IMR-90 (cell line): ENCODE measurements around the gene STXBP6. TPM values are rescaled to one million over a fixed set of nuclear protein-coding genes. Genes with fewer than 3 reads are reported as not detected.

Source experiments
- ATAC-seq: fragments of 200-7000 bp; cut with Tn5 transposase; 2 replicates; pipeline ENCODE4 v1.9.1; 2020; ENCODE audit warnings: low read depth, mild to moderate bottlenecking, moderate library complexity
- BruUV-seq: library from RNA; stranded (reverse); fragments of 400-500 nt; replicated peaks from 2 replicates; lab custom pipeline; 2021; lab: Mats Ljungman, UMichigan
- CTCF ChIA-PET: fragments of 300-600 bp; formaldehyde crosslinking; extraction: SDS; loops from one replicate; lab custom pipeline; 2021; ENCODE audit warnings: antibody characterized with exemption; lab: Yijun Ruan, JAX
- POLR2A ChIA-PET: fragments of 300-600 bp; sonication (Branson Sonifier 250); formaldehyde crosslinking; loops from one replicate; lab custom pipeline; 2022; ENCODE audit warnings: antibody characterized with exemption; ENCODE audit not compliant: unreplicated experiment; lab: Charles Lee
- DNase-seq: peaks from one replicate; pipeline ENCODE4 v3.0.0; 2013
- H2AFZ ChIP-seq: replicated peaks from 2 replicates; pipeline ENCODE3; 2013; ENCODE audit warnings: low read length, mild to moderate bottlenecking; ENCODE audit not compliant: poor library complexity
- H2AK5ac ChIP-seq: 2 replicates; pipeline ENCODE4 v1.6.1; 2013; ENCODE audit warnings: low read depth, low read length, inconsistent platforms
- H2AK9ac ChIP-seq: replicated peaks from 2 replicates; pipeline ENCODE3; 2013; ENCODE audit warnings: mild to moderate bottlenecking, low read depth, low read length, moderate library complexity; ENCODE audit not compliant: poor library complexity
- H2BK120ac ChIP-seq: 2 replicates; pipeline ENCODE4 v1.6.1; 2013; ENCODE audit warnings: low read depth, low read length, inconsistent platforms
- H2BK15ac ChIP-seq: 3 replicates; pipeline ENCODE4 v1.6.1; 2013; ENCODE audit warnings: low read depth, low read length, inconsistent platforms
- H2BK20ac ChIP-seq: 2 replicates; pipeline ENCODE4 v1.6.1; 2013; ENCODE audit warnings: low read depth, mild to moderate bottlenecking, inconsistent platforms, low read length, moderate library complexity
- H2BK5ac ChIP-seq: 2 replicates; pipeline ENCODE4 v1.6.1; 2013; ENCODE audit warnings: mild to moderate bottlenecking, low read depth, low read length, inconsistent platforms; ENCODE audit not compliant: poor library complexity, severe bottlenecking
- H3K14ac ChIP-seq: replicated peaks from 2 replicates; pipeline ENCODE4 v1.6.1; 2013; ENCODE audit warnings: low read depth, low read length, inconsistent platforms
- H3K18ac ChIP-seq: 2 replicates; pipeline ENCODE4 v1.6.1; 2013; ENCODE audit warnings: low read depth, low read length, control low read depth
- H3K23ac ChIP-seq: 2 replicates; pipeline ENCODE4 v1.6.1; 2013; ENCODE audit warnings: low read depth, low read length, inconsistent platforms
- H3K27ac ChIP-seq: 2 replicates; pipeline ENCODE4 v1.5.1; 2013; ENCODE audit warnings: mild to moderate bottlenecking, control low read depth, low read length; ENCODE audit not compliant: insufficient read depth
- H3K27me3 ChIP-seq: 2 replicates; pipeline ENCODE4 v1.6.1; 2013; ENCODE audit warnings: low read length; ENCODE audit not compliant: control insufficient read depth, insufficient read depth
- H3K36me3 ChIP-seq: 2 replicates; pipeline ENCODE4 v1.6.1; 2013; ENCODE audit warnings: low read length, mixed read lengths; ENCODE audit not compliant: control insufficient read depth, insufficient read depth
- H3K4ac ChIP-seq: 2 replicates; pipeline ENCODE4 v1.6.1; 2013; ENCODE audit warnings: low read depth, low read length, inconsistent platforms
- H3K4me1 ChIP-seq: 2 replicates; pipeline ENCODE4 v1.6.1; 2013; ENCODE audit warnings: low read length, mixed read lengths; ENCODE audit not compliant: control insufficient read depth, insufficient read depth
- H3K4me2 ChIP-seq: 2 replicates; pipeline ENCODE4 v1.6.1; 2013; ENCODE audit warnings: low read depth, mild to moderate bottlenecking, control low read depth, low read length, moderate library complexity
- H3K4me3 ChIP-seq: 2 replicates; pipeline ENCODE4 v1.5.1; 2013; ENCODE audit warnings: low read depth, mild to moderate bottlenecking, control low read depth, low read length, moderate library complexity; ENCODE audit not compliant: insufficient read depth
- H3K56ac ChIP-seq: 2 replicates; pipeline ENCODE4 v1.6.1; 2013; ENCODE audit warnings: low read length, inconsistent platforms; ENCODE audit not compliant: insufficient read depth; ENCODE audit errors: extremely low read depth
- H3K79me1 ChIP-seq, 2 experiments: 2 replicates each; pipeline ENCODE4 v1.6.1; 2013; ENCODE audit warnings: low read length in 2 of 2, inconsistent platforms in 1 of 2, low read depth in 1 of 2
- H3K9ac ChIP-seq: 2 replicates; pipeline ENCODE4 v1.6.1; 2013; ENCODE audit warnings: low read depth, low read length, control low read depth
- H3K9me1 ChIP-seq: 2 replicates; pipeline ENCODE4 v1.6.1; 2013; ENCODE audit warnings: low read length, inconsistent platforms; ENCODE audit not compliant: insufficient read depth
- H3K9me3 ChIP-seq: 2 replicates; pipeline ENCODE4 v1.6.1; 2013; ENCODE audit warnings: low read length; ENCODE audit not compliant: control insufficient read depth, insufficient read depth
- H4K20me1 ChIP-seq: 2 replicates; pipeline ENCODE4 v1.6.1; 2013; ENCODE audit warnings: low read length, inconsistent platforms; ENCODE audit not compliant: insufficient read depth
- H4K5ac ChIP-seq: 2 replicates; pipeline ENCODE4 v1.6.1; 2013; ENCODE audit warnings: mild to moderate bottlenecking, low read depth, low read length, control low read depth
- H4K8ac ChIP-seq, 2 experiments: 2 replicates each; pipeline ENCODE4 v1.6.1; 2013; ENCODE audit warnings: low read depth in 2 of 2, low read length in 2 of 2, control low read depth in 1 of 2, inconsistent platforms in 1 of 2
- H4K91ac ChIP-seq: 2 replicates; pipeline ENCODE4 v1.6.1; 2013; ENCODE audit warnings: low read depth, low read length, inconsistent platforms; ENCODE audit not compliant: insufficient read depth
- CEBPB ChIP-seq: IDR thresholded peaks from 2 replicates; pipeline ENCODE4 v1.6.1; 2012; ENCODE audit warnings: low read depth, low read length, improper control_type of control experiment
- CHD1 ChIP-seq: IDR thresholded peaks from 2 replicates; pipeline ENCODE4 v1.6.1; 2012; ENCODE audit warnings: low read depth, low read length, improper control_type of control experiment
- FOS ChIP-seq: fragments of 150-350 bp; IDR thresholded peaks from 2 replicates; pipeline ENCODE4 v1.6.1; 2016; ENCODE audit warnings: low read depth, low read length
- POLR2A ChIP-seq: IDR thresholded peaks from 2 replicates; pipeline ENCODE4 v1.6.1; 2012; ENCODE audit warnings: mild to moderate bottlenecking, low read depth, low read length
- RAD21 ChIP-seq: IDR thresholded peaks from 2 replicates; pipeline ENCODE4 v1.6.1; 2012; ENCODE audit warnings: low read length, improper control_type of control experiment
- RCOR1 ChIP-seq: IDR thresholded peaks from 2 replicates; pipeline ENCODE4 v1.6.1; 2012; ENCODE audit warnings: mild to moderate bottlenecking, low read length, improper control_type of control experiment; ENCODE audit not compliant: insufficient replicate concordance
- SMC3 ChIP-seq: fragments of 150-350 bp; IDR thresholded peaks from 2 replicates; pipeline ENCODE4 v1.6.1; 2016; ENCODE audit warnings: low read depth, mild to moderate bottlenecking, antibody characterized with exemption, low read length, moderate library complexity
- WGBS, 2 experiments: methylation state at CpG; one replicate each; pipeline versions ENCODE4 v1.1.5 to v1.1.7; 2013; ENCODE audit warnings: missing lambda C conversion rate in 2 of 2; ENCODE audit not compliant: insufficient read length in 1 of 2; ENCODE audit errors: extremely low coverage in 2 of 2; 5-methylcytosine and 5-hydroxymethylcytosine counted together
- dilution Hi-C: fragments of 300-500 bp; cut with HindIII; formaldehyde crosslinking; loops from one replicate; pipeline ENCODE4 v1.14.3; 2018; ENCODE audit warnings: low sequenced_read_pairs; ENCODE audit not compliant: unreplicated experiment
- in situ Hi-C: fragments of 300-500 bp; cut with MboI; formaldehyde crosslinking; loops from 3 replicates; pipeline ENCODE4 v1.14.3; 2019; ENCODE audit warnings: low sequenced_read_pairs, inconsistent platforms, mixed read lengths
- intact Hi-C: fragments of 100-400 bp; cut with micrococcal nuclease; formaldehyde crosslinking; loops from 2 replicates; pipeline ENCODE4 v1.10.0; 2022
- polyA plus RNA-seq, 3 experiments: library from polyadenylated mRNA; depleted of rRNA; stranded (reverse); fragments of >200 nt; gene quantifications; 2 replicates each; pipeline ENCODE4 v1.2.3, GENCODE V29; 2012; ENCODE audit warnings: low replicate concordance in 1 of 3
- total RNA-seq: library from RNA; depleted of rRNA; stranded (reverse); fragments of >200 nt; gene quantifications from 2 replicates; pipeline ENCODE4 v1.2.3, GENCODE V29; 2012
- TF ChIP-seq, protein P1 (sequence below): fragments of 150-350 bp; IDR thresholded peaks from 2 replicates; pipeline ENCODE4 v1.6.1; 2016; ENCODE audit warnings: low read depth, mild to moderate bottlenecking, low read length, moderate library complexity, borderline replicate concordance
- TF ChIP-seq, protein P2 (sequence below): fragments of 150-350 bp; IDR thresholded peaks from 2 replicates; pipeline ENCODE4 v1.6.1; 2017; ENCODE audit warnings: mild to moderate bottlenecking, antibody characterized with exemption, low read length, low read depth

STXBP6 gene
- total and polyA plus RNA-seq, 2 of the 4 experiments (the other 2 are of a cell fraction): 14.2 to 14.3 TPM

DNA sequence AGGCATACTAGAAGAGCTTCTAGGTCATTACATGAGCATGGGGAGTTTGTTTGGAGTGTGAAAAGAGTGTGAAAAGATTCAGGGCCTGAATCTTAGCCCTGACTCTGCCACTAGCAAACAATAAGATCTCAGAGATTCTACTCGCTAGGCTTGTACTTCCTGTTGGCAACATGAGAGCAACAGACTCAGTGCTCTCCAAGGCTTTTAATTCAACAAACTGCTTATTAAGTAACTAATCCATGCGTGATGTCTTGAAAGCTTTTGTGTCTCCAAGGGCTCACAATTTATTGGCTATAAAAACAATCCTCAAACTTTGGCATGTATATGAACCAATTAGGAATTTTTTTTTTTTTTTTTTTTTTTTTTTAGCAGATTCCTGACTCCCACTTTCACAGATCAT, 105.1 kb downstream of the STXBP6 start:
- no peaks in the 10 kb centered on the region for H3K36me3 ChIP-seq
- H2BK120ac ChIP-seq: no peak overlapping the region
- H3K4me3 ChIP-seq: no peak overlapping the region
- dilution Hi-C loops (no loop called here), intact Hi-C loops (no loop called here), in situ Hi-C loops (no loop called here)
- H3K27me3 ChIP-seq: no peaks in the 10 kb centered on the region
- peaks cover 4% of the 10 kb centered on the region for H3K4me1 ChIP-seq
- TF ChIP-seq FOS (no peak), RAD21 (no peak), CHD1 (no peak), POLR2A (no peak), CEBPB (no peak), RCOR1 (no peak), SMC3 (no peak)
- TF ChIP-seq, protein P1, sequence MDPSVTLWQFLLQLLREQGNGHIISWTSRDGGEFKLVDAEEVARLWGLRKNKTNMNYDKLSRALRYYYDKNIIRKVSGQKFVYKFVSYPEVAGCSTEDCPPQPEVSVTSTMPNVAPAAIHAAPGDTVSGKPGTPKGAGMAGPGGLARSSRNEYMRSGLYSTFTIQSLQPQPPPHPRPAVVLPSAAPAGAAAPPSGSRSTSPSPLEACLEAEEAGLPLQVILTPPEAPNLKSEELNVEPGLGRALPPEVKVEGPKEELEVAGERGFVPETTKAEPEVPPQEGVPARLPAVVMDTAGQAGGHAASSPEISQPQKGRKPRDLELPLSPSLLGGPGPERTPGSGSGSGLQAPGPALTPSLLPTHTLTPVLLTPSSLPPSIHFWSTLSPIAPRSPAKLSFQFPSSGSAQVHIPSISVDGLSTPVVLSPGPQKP: no peak
- TF ChIP-seq, protein P2, sequence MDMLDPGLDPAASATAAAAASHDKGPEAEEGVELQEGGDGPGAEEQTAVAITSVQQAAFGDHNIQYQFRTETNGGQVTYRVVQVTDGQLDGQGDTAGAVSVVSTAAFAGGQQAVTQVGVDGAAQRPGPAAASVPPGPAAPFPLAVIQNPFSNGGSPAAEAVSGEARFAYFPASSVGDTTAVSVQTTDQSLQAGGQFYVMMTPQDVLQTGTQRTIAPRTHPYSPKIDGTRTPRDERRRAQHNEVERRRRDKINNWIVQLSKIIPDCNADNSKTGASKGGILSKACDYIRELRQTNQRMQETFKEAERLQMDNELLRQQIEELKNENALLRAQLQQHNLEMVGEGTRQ: no peak
- no peak overlapping the region for H3K56ac ChIP-seq
- no peak overlapping the region for H2BK20ac ChIP-seq
- H3K4ac ChIP-seq: no peak overlapping the region
- ChIA-PET CTCF (no interaction called here), POLR2A (no interaction called here)
- whole genome bisulfite sequencing, 2 experiments: no CpG with 5 or more reads among the region's 2 CpGs
- H3K23ac ChIP-seq: no peak overlapping the region
- H4K20me1 ChIP-seq: no peaks in the 10 kb centered on the region
- no peak overlapping the region for H3K14ac ChIP-seq
- no peak overlapping the region for H3K4me2 ChIP-seq
- no peak overlapping the region for H2AK5ac ChIP-seq
- H4K91ac ChIP-seq: no peak overlapping the region
- no peak overlapping the region for H2AK9ac ChIP-seq
- H3K9me1 ChIP-seq: peaks cover 4% of the 10 kb centered on the region; the same call in 1 of the 2 replicates
- H2AFZ ChIP-seq: no peak overlapping the region
- no peak overlapping the region for H3K27ac ChIP-seq
- ATAC-seq (no peak), DNase-seq (no peak)
- H3K79me1 ChIP-seq: no peaks in the 10 kb centered on the region
- H3K18ac ChIP-seq: no peak overlapping the region
- H2BK5ac ChIP-seq: no peak overlapping the region
- no peak overlapping the region for H2BK15ac ChIP-seq
- no peaks in the 10 kb centered on the region for H3K9me3 ChIP-seq
- no peak overlapping the region for H4K5ac ChIP-seq
- no peak overlapping the region for H3K9ac ChIP-seq
- no TSS peak for BruUV-seq
- H4K8ac ChIP-seq: no peak overlapping the region
